PC-3 (cell line): ENCODE data around the gene C11orf98. TPM values are rescaled to one million over a fixed set of nuclear protein-coding genes. Genes with fewer than 3 reads are reported as not detected.
A peak's percentile ranks its signal among the peaks of the same experiment; 100 is the strongest.
"Not testable (repeated sequence)": the region's sequence is repeated elsewhere in the genome, so short reads cannot be mapped to it uniquely, and the experiment has no call there.

Experiments
- ATAC-seq: fragments of 200-7000 bp; cut with Tn5 transposase; 2 replicates; pipeline ENCODE4 v1.9.1; 2020; ENCODE audit warnings: mild to moderate bottlenecking, moderate library complexity
- BruUV-seq: library from RNA; stranded (reverse); fragments of 400-500 nt; replicated peaks from 2 replicates; lab custom pipeline; 2021; lab: Mats Ljungman, UMichigan
- CTCF ChIA-PET: fragments of 300-600 bp; sonication (Branson Sonifier 250); formaldehyde crosslinking; loops from one replicate; lab custom pipeline; 2022; ENCODE audit warnings: antibody characterized with exemption; lab: Charles Lee
- POLR2A ChIA-PET: fragments of 300-600 bp; sonication (Branson Sonifier 250); formaldehyde crosslinking; loops from one replicate; lab custom pipeline; 2022; ENCODE audit warnings: antibody characterized with exemption; ENCODE audit not compliant: unreplicated experiment; lab: Charles Lee
- DNase-seq: peaks from one replicate; pipeline ENCODE4 v3.0.0-alpha.2; 2015
- H2AFZ ChIP-seq: fragments of 300-600 bp; sonication (generic); 2 replicates; pipeline ENCODE4 v1.6.0; 2016; ENCODE audit warnings: antibody characterized with exemption, low read length
- H3F3A ChIP-seq: fragments of 300-600 bp; sonication (generic); one replicate; pipeline ENCODE4 v1.6.0; 2017; ENCODE audit warnings: antibody characterized with exemption, low read length, control low read depth, mild to moderate bottlenecking; ENCODE audit not compliant: unreplicated experiment
- H3K27ac ChIP-seq: fragments of 300-600 bp; sonication (generic); 2 replicates; pipeline ENCODE4 v1.5.1; 2016; ENCODE audit warnings: mild to moderate bottlenecking, low read length
- H3K27me3 ChIP-seq: fragments of 300-600 bp; sonication (generic); 2 replicates; pipeline ENCODE4 v1.6.1; 2016; ENCODE audit warnings: low read length, mixed read lengths
- H3K36me3 ChIP-seq: fragments of 300-600 bp; sonication (generic); 2 replicates; pipeline ENCODE4 v1.6.1; 2016; ENCODE audit warnings: low read depth, mixed run types, low read length, mixed read lengths
- H3K4me1 ChIP-seq: fragments of 300-600 bp; sonication (generic); 2 replicates; pipeline ENCODE4 v1.5.1; 2016; ENCODE audit warnings: low read length; ENCODE audit not compliant: insufficient read depth
- H3K4me2 ChIP-seq: fragments of 300-600 bp; sonication (generic); 2 replicates; pipeline ENCODE4 v1.6.0; 2016; ENCODE audit warnings: low read length
- H3K4me3 ChIP-seq: fragments of 300-600 bp; sonication (generic); 2 replicates; pipeline ENCODE4 v1.5.1; 2016; ENCODE audit warnings: mild to moderate bottlenecking, low read length, mixed read lengths
- H3K79me2 ChIP-seq: fragments of 300-600 bp; sonication (generic); 2 replicates; pipeline ENCODE4 v1.6.1; 2017; ENCODE audit warnings: low read length, mixed read lengths
- H3K9ac ChIP-seq: fragments of 300-600 bp; sonication (generic); 2 replicates; pipeline ENCODE4 v1.6.0; 2016; ENCODE audit warnings: mild to moderate bottlenecking, low read length
- H3K9me2 ChIP-seq: fragments of 300-600 bp; sonication (generic); replicated peaks from 2 replicates; pipeline ENCODE4 v1.6.1; 2016; ENCODE audit warnings: mixed run types, low read length, mixed read lengths
- H3K9me3 ChIP-seq: fragments of 300-600 bp; sonication (generic); 2 replicates; pipeline ENCODE4 v1.6.1; 2016; ENCODE audit warnings: low read length, mixed read lengths
- H4K20me1 ChIP-seq: fragments of 300-600 bp; sonication (generic); 2 replicates; pipeline ENCODE4 v1.6.1; 2016; ENCODE audit warnings: low read length, mixed read lengths
- CTCF ChIP-seq: fragments of 300-600 bp; sonication (generic); conservative IDR thresholded peaks from 2 replicates; pipeline ENCODE4 v1.5.1; 2017; ENCODE audit warnings: antibody characterized with exemption, low read depth, mild to moderate bottlenecking, low read length
- EZH2 ChIP-seq: fragments of 300-600 bp; sonication (generic); IDR thresholded peaks from one replicate; pipeline ENCODE4 v1.6.1; 2017; ENCODE audit warnings: antibody characterized with exemption, mild to moderate bottlenecking, low read length; ENCODE audit not compliant: unreplicated experiment
- EZH2phosphoT487 ChIP-seq: fragments of 300-600 bp; sonication (generic); IDR thresholded peaks from 2 replicates; pipeline ENCODE4 v1.6.1; 2018; ENCODE audit warnings: mild to moderate bottlenecking, antibody characterized with exemption, low read length, borderline replicate concordance
- intact Hi-C: fragments of 100-400 bp; cut with micrococcal nuclease; formaldehyde crosslinking; loops from 2 replicates; pipeline ENCODE4 v1.9.0; 2023
- total RNA-seq: library from RNA; depleted of rRNA; stranded (reverse); fragments of >200 nt; gene quantifications from 2 replicates; pipeline ENCODE4 v1.2.3, GENCODE V29; 2014

The C11orf98 gene
- total RNA-seq, 1 experiment from 2014 or later: 302 TPM

DNA sequence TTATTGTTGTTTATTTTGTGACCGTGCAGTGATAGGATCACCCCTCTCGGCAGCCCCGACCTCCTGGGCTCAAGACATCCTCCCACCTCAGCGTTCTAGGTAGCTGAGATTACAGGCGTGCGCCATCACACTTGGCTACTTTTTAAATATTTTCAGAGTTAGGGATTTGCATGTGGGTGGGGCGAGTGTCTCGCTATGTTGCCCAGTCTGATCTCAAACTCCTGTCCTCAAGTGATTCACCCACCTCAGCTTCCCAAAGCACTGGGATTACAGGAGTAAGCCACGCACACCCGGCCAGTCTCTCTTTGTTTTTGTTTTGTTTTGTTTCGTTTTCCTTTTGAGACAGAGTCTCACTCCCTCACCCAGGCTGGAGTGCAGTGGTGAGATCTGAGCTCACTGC is 10.7 kb downstream of the C11orf98 start:
- H3K9ac ChIP-seq: no peak overlapping the region
- no peak overlapping the region for H2AFZ ChIP-seq
- no peaks in the 10 kb centered on the region for H3K9me2 ChIP-seq
- no peaks in the 10 kb centered on the region for H3F3A ChIP-seq
- H3K27ac ChIP-seq: no peak overlapping the region
- no peaks in the 10 kb centered on the region for H4K20me1 ChIP-seq
- no peak overlapping the region for H3K4me2 ChIP-seq
- ChIA-PET CTCF (no interaction called here), POLR2A (no interaction called here)
- ATAC-seq (no peak), DNase-seq (no peak)
- peaks cover 6% of the 10 kb centered on the region; the same call in 1 of the 2 replicates for H3K36me3 ChIP-seq
- H3K27me3 ChIP-seq: no peaks in the 10 kb centered on the region
- H3K9me3 ChIP-seq: no peaks in the 10 kb centered on the region
- no peak for TF ChIP-seq EZH2
- no peak for TF ChIP-seq CTCF
- TF ChIP-seq EZH2phosphoT487: no peak
- no peak overlapping the region for H3K4me3 ChIP-seq
- no TSS peak for BruUV-seq
- peaks cover 11% of the 10 kb centered on the region for H3K4me1 ChIP-seq
- H3K79me2 ChIP-seq: peaks cover 26% of the 10 kb centered on the region
- intact Hi-C loops: loop anchor here (5.0 kb wide), 1 partner anchor 62 kb away; the partner anchor contains the start of gene TUT1

GRCh38 chr11:62652161-62653006 is 12.6 kb downstream of the C11orf98 start:
- no peaks in the 10 kb centered on the region for H3K9me3 ChIP-seq
- H3K9me2 ChIP-seq: no peaks in the 10 kb centered on the region
- no peaks in the 10 kb centered on the region for H3F3A ChIP-seq
- BruUV-seq: TSS peak; percentile 68
- peaks cover 26% of the 10 kb centered on the region for H3K79me2 ChIP-seq
- TF ChIP-seq EZH2phosphoT487: no peak
- TF ChIP-seq CTCF: no peak
- no peak for TF ChIP-seq EZH2
- H4K20me1 ChIP-seq: no peaks in the 10 kb centered on the region
- peak overlapping the region; percentile 96 for H3K9ac ChIP-seq
- peak overlapping the region; percentile 99 for H2AFZ ChIP-seq
- peak overlapping the region; percentile 76 for H3K4me3 ChIP-seq
- H3K4me1 ChIP-seq: peaks cover 11% of the 10 kb centered on the region
- DNase-seq: no peak
- intact Hi-C loops: loop anchor here (2.0 to 5.0 kb wide), 2 partner anchors 30 to 60 kb away; partner anchors contain the start of gene TUT1
- peak overlapping the region; percentile 97 for H3K4me2 ChIP-seq
- H3K36me3 ChIP-seq: peaks cover 14% of the 10 kb centered on the region; the same call in 1 of the 2 replicates
- POLR2A ChIA-PET: interaction anchor here (1.0 kb wide), 2 partner anchors 12 to 31 kb away, joined by 9 to 22 read pairs; partner anchors contain the start of genes B3GAT3, C11orf98 and CSKMT
- no peaks in the 10 kb centered on the region for H3K27me3 ChIP-seq
- ATAC-seq: no peak
- H3K27ac ChIP-seq: peak overlapping the region; percentile 33
- CTCF ChIA-PET: no interaction called here

DNA sequence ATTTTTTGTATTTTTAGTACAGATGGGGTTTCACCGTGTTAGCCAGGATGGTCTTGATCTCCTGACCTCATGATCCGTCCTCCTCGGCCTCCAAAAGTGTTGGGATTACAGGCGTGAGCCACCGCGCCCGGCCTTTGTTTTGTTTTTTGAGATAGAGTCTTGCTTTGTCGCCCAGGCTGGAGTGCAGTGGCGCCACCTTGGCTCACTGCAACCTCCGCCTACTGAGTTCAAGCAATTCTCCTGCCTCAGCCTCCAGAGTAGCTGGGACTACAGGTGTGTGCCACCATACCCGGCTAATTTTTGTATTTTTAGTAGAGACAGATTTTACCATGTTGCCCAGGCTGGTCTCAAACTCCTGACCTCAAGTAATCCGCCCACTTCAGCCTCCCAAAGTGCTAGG is 14.7 kb downstream of the C11orf98 start:
- H3K4me2 ChIP-seq, H4K20me1 ChIP-seq, CTCF ChIA-PET, H3K9me2 ChIP-seq, H3K4me3 ChIP-seq, BruUV-seq, H3F3A ChIP-seq, H3K9me3 ChIP-seq, H3K27me3 ChIP-seq, DNase-seq, H3K9ac ChIP-seq, H3K27ac ChIP-seq, ATAC-seq, H2AFZ ChIP-seq: not testable (repeated sequence)
- Histone ChIP-seq H3K36me3 (peaks cover 14% of the 10 kb centered on the region; the same call in 1 of the 2 replicates), H3K4me1 (peaks cover 17% of the 10 kb centered on the region), H3K79me2 (peaks cover 38% of the 10 kb centered on the region)
- POLR2A ChIA-PET: interaction anchor here (0.6 kb wide), 1 partner anchor 19 kb away, joined by 3 read pairs; no protein-coding TSS in a partner anchor
- intact Hi-C loops: loop anchor here (5.0 kb wide), 1 partner anchor 58 kb away; the partner anchor contains the start of gene TUT1
